NCI-H2196 (cell line): ENCODE data around the gene PRKAG2.
A peak's percentile ranks its signal among the peaks of the same experiment; 100 is the strongest.
"Not testable (repeated sequence)": the region's sequence is repeated elsewhere in the genome, so short reads cannot be mapped to it uniquely, and the experiment has no call there.

Source experiments
- DNase-seq: peaks from one replicate; lab custom pipeline; 2025; ENCODE audit not compliant: unreplicated experiment; lab: John Stamatoyannopoulos, UW

PRKAG2 gene

DNA sequence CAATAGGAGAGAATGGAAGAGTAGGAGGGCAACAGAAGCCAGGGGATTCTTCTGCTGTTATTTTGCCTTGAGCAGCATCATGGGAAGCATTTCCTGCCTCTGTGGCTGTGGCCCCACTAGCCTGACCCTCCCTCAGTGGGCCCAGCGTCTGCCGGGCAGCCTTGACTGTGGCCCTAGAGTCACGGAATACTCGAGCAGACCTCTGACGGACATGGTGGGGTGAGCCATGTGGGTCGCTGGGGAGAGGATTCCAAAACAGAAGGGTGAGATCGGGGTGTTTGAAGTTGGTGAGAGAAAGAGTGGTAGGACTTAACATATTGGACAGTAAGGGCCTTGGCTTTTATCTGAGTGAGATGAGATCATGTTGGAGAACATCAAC, 8.3 kb upstream of the PRKAG2 start:
- no peak for DNase-seq

DNA sequence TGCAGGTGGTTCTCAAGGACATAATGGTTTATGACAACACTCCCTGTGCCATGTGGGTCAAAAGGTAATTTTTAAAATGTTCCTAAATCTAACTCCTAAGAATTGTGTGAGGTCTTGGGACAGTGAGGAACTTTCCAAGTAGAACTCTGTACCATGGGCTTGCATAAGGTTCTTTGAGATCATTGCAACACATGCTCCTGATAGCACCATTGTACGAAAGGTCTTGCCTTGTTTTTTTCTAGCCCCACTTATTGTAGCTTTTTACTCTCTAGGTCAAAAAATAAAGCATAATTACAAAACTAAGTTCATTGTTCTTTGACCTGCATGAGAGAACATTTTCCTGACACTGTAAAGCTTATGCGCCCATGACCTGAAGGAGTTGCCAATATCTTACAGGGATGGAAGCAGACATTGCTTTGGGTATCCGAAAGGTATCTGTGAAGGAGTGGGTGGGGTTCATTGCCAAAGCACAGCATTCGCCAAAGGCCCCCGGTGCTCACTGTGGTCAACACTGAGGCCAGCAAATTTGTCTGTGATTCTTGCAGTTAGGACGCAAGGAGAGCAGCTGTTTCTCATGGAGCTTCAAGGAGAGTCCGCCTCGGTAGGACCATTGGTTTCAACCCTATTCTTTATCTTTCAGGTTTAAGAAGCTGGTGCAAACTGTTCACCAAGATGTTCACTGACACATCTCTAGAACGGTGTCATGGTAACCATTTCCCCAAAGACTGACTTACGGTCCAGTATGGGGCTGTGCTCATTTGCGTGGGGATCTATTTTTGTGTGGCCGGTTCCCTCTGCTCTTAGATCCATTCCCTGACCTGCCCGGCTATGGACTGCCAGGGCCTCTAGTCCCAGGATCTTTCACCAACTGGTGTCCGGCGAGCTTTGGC, 7.6 kb upstream of the PRKAG2 start:
- DNase-seq, result no peak

GRCh38 chr7:151883857-151884256, 6.9 kb upstream of the PRKAG2 start:
- no peak for DNase-seq

- no peak for DNase-seq
Observed at GRCh38 chr7:151882734-151883133, 5.8 kb upstream of the PRKAG2 start.

DNA sequence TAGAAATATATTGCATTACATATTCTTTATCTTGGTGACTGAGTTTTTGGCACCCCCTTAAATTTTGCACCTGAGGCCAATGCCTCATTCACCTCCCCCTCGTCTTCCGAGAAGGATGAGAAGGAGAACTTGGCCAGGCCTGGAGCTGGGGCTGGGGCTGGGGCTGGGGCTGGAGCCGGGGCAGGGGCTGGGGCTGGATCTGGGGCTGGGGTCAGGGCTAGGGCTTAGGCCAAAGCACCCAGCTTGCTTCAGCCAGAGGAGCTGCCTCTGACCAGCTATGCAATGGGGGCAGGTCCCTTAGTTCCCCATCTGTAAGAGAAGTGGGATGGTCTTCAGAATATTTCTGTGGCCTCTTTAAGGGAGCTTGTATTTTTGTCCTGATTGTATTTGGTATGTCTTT, 3.8 kb upstream of the PRKAG2 start:
- DNase-seq, result no peak

GRCh38 chr7:151877911-151878835, 1.3 kb upstream of the PRKAG2 start:
- DNase-seq, result no peak

GRCh38 chr7:151875942-151876898, 695 bp downstream of the PRKAG2 start:
- DNase-seq, result peak; percentile 29

DNA sequence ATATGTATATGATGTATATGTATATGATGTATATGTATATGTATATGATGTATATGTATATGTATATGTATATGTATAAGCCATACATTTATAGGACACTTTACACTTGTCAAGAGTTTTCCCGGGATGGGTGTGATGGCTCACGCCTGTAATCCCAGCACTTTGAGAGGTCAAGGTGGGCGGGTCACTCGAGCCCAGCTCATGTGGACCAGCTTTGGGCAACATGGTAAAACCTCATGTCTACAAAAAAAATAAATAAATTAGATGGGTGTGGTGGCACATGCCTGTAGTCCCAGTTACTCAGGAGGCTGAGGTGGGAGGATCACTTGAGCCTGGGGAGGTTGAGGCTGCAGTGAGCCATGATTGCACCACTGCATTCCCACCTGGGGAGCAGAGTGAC, 2.4 kb downstream of the PRKAG2 start:
- DNase-seq, result not testable (repeated sequence)

GRCh38 chr7:151873402-151873965, 3.4 kb downstream of the PRKAG2 start:
- no peak for DNase-seq

GRCh38 chr7:151872531-151873401, 4.1 kb downstream of the PRKAG2 start:
- DNase-seq, result no peak

DNA sequence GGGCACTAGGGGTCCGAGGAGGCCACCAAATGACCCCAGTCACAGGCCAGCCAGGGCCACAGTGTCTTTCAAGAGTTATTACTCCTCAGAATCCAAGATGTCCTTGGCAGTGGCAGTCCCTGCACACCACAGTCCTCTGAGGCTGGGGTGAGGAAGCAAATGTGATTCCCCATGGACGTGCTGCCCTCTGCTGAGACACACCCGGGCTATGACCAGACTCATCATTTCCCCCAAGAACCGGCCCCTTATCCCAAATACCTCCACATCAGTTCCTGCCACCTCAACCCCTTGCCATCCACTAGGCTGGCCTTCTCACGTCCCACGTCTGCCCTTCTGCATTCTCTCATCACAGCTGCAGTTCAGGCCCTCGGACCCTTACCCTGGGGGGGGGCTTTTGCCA, 5.0 kb downstream of the PRKAG2 start:
- DNase-seq, result no peak

- DNase-seq, result no peak
Observed at GRCh38 chr7:151871189-151871735, 5.7 kb downstream of the PRKAG2 start.

GRCh38 chr7:151869968-151870918, 6.7 kb downstream of the PRKAG2 start:
- DNase-seq, result no peak

- no peak for DNase-seq
Observed at GRCh38 chr7:151869455-151869854, 7.5 kb downstream of the PRKAG2 start.

DNA sequence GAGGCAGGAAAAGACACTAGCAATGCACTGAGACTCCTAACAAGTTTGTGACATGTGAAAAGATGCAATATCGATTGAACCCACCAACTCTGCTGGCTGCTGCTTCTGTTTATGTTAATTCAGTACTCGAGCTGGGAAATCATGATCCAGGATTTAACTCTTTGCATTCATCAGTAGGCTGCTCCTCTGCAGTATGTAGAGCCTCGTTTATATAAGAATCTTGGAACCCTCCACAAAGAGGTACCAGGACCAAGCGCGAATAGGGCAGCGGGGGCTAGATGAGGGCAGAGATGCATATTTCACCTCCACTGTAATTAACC, 7.8 kb downstream of the PRKAG2 start:
- DNase-seq, result no peak

DNA sequence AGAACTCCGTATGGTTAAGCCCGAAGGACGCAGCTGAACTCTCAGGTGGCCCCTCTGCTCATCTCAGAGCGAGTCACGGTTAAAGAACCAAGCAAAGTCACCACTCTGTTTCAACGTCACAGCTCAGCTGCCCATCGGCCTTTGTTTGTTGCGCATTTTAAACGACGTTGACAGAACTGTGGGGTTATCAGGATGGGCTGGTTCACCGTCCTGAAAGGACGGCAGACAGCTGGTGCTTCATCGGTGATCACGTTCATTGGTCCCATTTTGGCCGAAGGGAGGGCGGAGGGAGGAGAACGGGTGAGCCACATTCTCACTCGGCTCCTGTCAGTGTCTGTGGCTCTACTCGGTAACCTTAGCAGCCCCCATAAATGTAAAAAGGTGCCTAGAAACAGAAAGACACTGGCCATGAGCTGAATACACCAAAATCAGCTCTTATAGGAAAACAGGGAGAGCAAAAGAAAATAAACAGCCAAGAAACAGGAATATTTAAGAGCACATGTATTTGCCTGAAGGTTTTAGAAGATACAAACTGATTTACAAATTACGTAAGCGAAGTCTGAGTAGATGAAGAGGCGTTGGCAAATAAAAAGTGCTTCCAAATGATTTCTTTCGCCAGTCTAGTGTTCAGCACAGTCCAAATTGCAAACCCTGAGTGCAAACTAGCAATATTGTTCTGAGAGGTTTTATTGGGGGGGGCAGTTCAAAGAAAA, 8.4 kb downstream of the PRKAG2 start:
- no peak for DNase-seq

- DNase-seq, result no peak
Observed at GRCh38 chr7:151867912-151868311, 9.0 kb downstream of the PRKAG2 start.
